ENCODE results near the gene BAZ2A. TPM values are rescaled to one million over a fixed set of nuclear protein-coding genes. Genes with fewer than 3 reads are reported as not detected.

BAZ2A gene
- polyA plus RNA-seq, 1 of the 3 experiments (the other 2 are of a cell fraction): 32.4 TPM

DNA sequence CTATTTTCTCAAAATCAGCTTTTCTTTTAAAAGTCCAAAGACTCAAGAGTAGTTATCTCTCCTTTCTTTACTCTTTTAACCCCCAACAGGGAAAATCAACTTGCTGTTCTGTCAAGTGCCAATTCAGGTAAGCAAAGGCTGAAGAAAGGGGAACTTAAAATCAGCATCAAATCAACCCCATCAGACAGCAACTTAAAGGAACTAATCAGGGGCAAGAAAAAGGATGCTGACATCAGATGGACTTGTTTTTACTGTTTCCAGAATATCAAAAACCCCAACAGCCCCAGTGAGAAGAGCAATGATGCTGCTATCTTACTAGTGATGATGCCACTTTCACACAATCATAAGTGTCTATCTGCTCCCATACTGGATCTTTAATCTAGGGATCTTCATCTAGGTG lies 3.4 kb downstream of the BAZ2A start (continued):
- no peak for TF ChIP-seq FOXM1 (IDR thresholded peaks at IDR 0.05; ENCODE audit: low read depth)
- TF ChIP-seq TCF12 (IDR thresholded peaks at IDR 0.05): no peak
- no peak for TF ChIP-seq RXRA (IDR thresholded peaks at IDR 0.05; ENCODE audit: borderline replicate concordance, low read depth)
- no peak for TF ChIP-seq GABPA (IDR thresholded peaks at IDR 0.05; ENCODE audit: low read depth)
- TF ChIP-seq MXI1 (IDR thresholded peaks at IDR 0.05; ENCODE audit: low read depth, low read length): no peak
- TF ChIP-seq, protein P1, sequence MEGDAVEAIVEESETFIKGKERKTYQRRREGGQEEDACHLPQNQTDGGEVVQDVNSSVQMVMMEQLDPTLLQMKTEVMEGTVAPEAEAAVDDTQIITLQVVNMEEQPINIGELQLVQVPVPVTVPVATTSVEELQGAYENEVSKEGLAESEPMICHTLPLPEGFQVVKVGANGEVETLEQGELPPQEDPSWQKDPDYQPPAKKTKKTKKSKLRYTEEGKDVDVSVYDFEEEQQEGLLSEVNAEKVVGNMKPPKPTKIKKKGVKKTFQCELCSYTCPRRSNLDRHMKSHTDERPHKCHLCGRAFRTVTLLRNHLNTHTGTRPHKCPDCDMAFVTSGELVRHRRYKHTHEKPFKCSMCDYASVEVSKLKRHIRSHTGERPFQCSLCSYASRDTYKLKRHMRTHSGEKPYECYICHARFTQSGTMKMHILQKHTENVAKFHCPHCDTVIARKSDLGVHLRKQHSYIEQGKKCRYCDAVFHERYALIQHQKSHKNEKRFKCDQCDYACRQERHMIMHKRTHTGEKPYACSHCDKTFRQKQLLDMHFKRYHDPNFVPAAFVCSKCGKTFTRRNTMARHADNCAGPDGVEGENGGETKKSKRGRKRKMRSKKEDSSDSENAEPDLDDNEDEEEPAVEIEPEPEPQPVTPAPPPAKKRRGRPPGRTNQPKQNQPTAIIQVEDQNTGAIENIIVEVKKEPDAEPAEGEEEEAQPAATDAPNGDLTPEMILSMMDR (IDR thresholded peaks at IDR 0.05): no peak
- TF ChIP-seq RFX5 (IDR thresholded peaks at IDR 0.05; ENCODE audit: low read length): no peak

DNA sequence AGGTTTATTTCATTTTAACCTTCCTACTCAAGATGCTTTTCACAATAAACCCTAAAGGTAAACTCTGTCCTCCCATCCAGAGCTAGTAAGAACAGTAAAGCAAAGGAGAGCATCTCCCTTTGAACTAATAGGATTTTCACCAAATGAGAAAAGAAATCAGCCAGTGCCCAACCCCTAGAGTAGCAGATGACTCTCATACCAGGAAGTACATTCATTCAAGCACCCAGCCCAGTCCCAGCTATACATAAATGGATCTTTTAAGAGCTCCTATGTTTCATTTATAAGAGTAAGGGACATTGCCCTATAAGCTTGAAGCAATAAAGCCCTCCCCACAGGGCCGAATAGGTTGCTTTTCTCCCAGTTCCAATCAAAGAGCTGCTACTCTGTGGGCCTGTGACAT lies 7.6 kb downstream of the BAZ2A start:
- no peaks in the 10 kb centered on the region for H3K9me2 ChIP-seq
- peaks cover 31 to 64% of the 10 kb centered on the region in 2 experiments for H3K36me3 ChIP-seq (replicated peaks in 1 of 2; ENCODE audit: control insufficient read depth in 1 of 2, insufficient read depth in 2 of 2, low read length in 1 of 2)
- H3K9ac ChIP-seq: no peak overlapping the region
- no peak overlapping the region for H3K4me3 ChIP-seq (ENCODE audit: low read depth in 2 of 2, low read length in 1 of 2)
- ChIA-PET POLR2A (no interaction called here), CTCF (interaction anchor here (0.8 to 4.8 kb wide), 3 partner anchors 13 to 50 kb away, joined by 4 to 35 read pairs (median 4); no protein-coding TSS in a partner anchor)
- DNase-seq: no peak
- no peaks in the 10 kb centered on the region for H3K4me1 ChIP-seq (ENCODE audit: control insufficient read depth in 1 of 2, insufficient read depth in 2 of 2, low read depth in 1 of 2, low read length in 1 of 2)
- H3K27me3 ChIP-seq (ENCODE audit: insufficient read depth): no peaks in the 10 kb centered on the region
- no peak for TF ChIP-seq RFX5 (IDR thresholded peaks at IDR 0.05; ENCODE audit: low read length)
- TF ChIP-seq, protein P2, sequence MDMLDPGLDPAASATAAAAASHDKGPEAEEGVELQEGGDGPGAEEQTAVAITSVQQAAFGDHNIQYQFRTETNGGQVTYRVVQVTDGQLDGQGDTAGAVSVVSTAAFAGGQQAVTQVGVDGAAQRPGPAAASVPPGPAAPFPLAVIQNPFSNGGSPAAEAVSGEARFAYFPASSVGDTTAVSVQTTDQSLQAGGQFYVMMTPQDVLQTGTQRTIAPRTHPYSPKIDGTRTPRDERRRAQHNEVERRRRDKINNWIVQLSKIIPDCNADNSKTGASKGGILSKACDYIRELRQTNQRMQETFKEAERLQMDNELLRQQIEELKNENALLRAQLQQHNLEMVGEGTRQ (IDR thresholded peaks at IDR 0.05; ENCODE audit: borderline replicate concordance, low read depth, low read length): no peak
- TF ChIP-seq, protein P3, sequence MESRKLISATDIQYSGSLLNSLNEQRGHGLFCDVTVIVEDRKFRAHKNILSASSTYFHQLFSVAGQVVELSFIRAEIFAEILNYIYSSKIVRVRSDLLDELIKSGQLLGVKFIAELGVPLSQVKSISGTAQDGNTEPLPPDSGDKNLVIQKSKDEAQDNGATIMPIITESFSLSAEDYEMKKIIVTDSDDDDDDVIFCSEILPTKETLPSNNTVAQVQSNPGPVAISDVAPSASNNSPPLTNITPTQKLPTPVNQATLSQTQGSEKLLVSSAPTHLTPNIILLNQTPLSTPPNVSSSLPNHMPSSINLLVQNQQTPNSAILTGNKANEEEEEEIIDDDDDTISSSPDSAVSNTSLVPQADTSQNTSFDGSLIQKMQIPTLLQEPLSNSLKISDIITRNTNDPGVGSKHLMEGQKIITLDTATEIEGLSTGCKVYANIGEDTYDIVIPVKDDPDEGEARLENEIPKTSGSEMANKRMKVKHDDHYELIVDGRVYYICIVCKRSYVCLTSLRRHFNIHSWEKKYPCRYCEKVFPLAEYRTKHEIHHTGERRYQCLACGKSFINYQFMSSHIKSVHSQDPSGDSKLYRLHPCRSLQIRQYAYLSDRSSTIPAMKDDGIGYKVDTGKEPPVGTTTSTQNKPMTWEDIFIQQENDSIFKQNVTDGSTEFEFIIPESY (IDR thresholded peaks at IDR 0.05; ENCODE audit: borderline replicate concordance, low read depth): no peak
- no peak for TF ChIP-seq RXRA (IDR thresholded peaks at IDR 0.05; ENCODE audit: borderline replicate concordance, low read depth)
- TF ChIP-seq, protein P4, sequence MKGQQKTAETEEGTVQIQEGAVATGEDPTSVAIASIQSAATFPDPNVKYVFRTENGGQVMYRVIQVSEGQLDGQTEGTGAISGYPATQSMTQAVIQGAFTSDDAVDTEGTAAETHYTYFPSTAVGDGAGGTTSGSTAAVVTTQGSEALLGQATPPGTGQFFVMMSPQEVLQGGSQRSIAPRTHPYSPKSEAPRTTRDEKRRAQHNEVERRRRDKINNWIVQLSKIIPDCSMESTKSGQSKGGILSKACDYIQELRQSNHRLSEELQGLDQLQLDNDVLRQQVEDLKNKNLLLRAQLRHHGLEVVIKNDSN (IDR thresholded peaks at IDR 0.05; ENCODE audit: borderline replicate concordance, low read depth): no peak
- TF ChIP-seq, protein P1 (IDR thresholded peaks at IDR 0.05): no peak
- TF ChIP-seq NRF1 (IDR thresholded peaks at IDR 0.05; ENCODE audit: low read depth, low read length): no peak
- TF ChIP-seq MEF2A (IDR thresholded peaks at IDR 0.05; ENCODE audit: borderline replicate concordance, low read depth): no peak
- TF ChIP-seq RCOR1 (IDR thresholded peaks at IDR 0.05; ENCODE audit: low read length): no peak
- no peak for TF ChIP-seq EZH2phosphoT487 (IDR thresholded peaks at IDR 0.05; ENCODE audit: borderline replicate concordance, low read depth)
- no peak overlapping the region for H3K4me2 ChIP-seq
- H3K79me2 ChIP-seq (ENCODE audit: insufficient read depth): peaks cover 100% of the 10 kb centered on the region
- H2AFZ ChIP-seq (ENCODE audit: low read depth): no peak overlapping the region
- peaks cover 4% of the 10 kb centered on the region for H3F3A ChIP-seq (replicated peaks; ENCODE audit: insufficient read depth)
- H3K27ac ChIP-seq (ENCODE audit: low read depth in 2 of 2, low read length in 1 of 2): no peak overlapping the region
- H4K20me1 ChIP-seq (ENCODE audit: insufficient read depth): peaks cover 95% of the 10 kb centered on the region
- no peaks in the 10 kb centered on the region for H3K9me3 ChIP-seq
- WGBS (ENCODE audit: low lambda C conversion rate): 91% methylated on average over 1 of the region's 1 CpG
